Hematopoietic multipotent progenitor cell (in vitro differentiated cells): Measurements from ENCODE around the gene DNAI7. TPM values are rescaled to one million over a fixed set of nuclear protein-coding genes. Genes with fewer than 3 reads are reported as not detected.

Experiments used
- total RNA-seq: library from RNA; depleted of rRNA; stranded (reverse); fragments of >200 nt; gene quantifications from one replicate; pipeline ENCODE4 v1.2.3, GENCODE V29; 2012

Gene DNAI7
- total RNA-seq, 1 donor: 0.54 TPM

Other genes with a start within 250 kb of the DNAI7 start
- 52.2 TPM for gene BCAT1, start 246.1 kb downstream of the DNAI7 start, total RNA-seq
- 15.1 TPM for gene ETFRF1, start 77 bp upstream of the DNAI7 start, total RNA-seq
- 12.4 TPM for gene KRAS, start 55.8 kb upstream of the DNAI7 start, total RNA-seq